ENCODE measurements around the gene CCDC88B. TPM values are rescaled to one million over a fixed set of nuclear protein-coding genes. Genes with fewer than 3 reads are reported as not detected.

Gene CCDC88B
- total and polyA plus RNA-seq, 4 donors = 3.5 to 4.9 (median 4.0) TPM

- H3K27me3 ChIP-seq (ENCODE audit: control insufficient read depth in 4 of 4, insufficient read depth in 4 of 4, low read length in 3 of 4) = no peaks in the 10 kb centered on the region
- H3K4me1 ChIP-seq (ENCODE audit: control insufficient read depth in 4 of 4, insufficient read depth in 4 of 4, low read length in 3 of 4) = peaks cover 0 to 4% (median 0%) of the 10 kb centered on the region in 4 donors
- TF ChIP-seq RAD21 (IDR thresholded peaks at IDR 0.05) (no peak), MAX (IDR thresholded peaks at IDR 0.05) (no peak), SP1 (IDR thresholded peaks at IDR 0.05) (no peak), FOXA1 (IDR thresholded peaks at IDR 0.05) (no peak), REST (IDR thresholded peaks at IDR 0.05) (no peak), GABPA (IDR thresholded peaks at IDR 0.05 in 1 of 2, conservative IDR thresholded peaks at IDR 0.05 in 1 of 2) (no peak), EGR1 (IDR thresholded peaks at IDR 0.05; ENCODE audit: low read depth in 2 of 2) (no peak), NR2F2 (IDR thresholded peaks at IDR 0.05) (no peak), HNF4A (conservative IDR thresholded peaks at IDR 0.05) (no peak), YY1 (IDR thresholded peaks at IDR 0.05) (no peak), HNF4G (IDR thresholded peaks at IDR 0.05) (no peak)
- TF ChIP-seq, protein P1, sequence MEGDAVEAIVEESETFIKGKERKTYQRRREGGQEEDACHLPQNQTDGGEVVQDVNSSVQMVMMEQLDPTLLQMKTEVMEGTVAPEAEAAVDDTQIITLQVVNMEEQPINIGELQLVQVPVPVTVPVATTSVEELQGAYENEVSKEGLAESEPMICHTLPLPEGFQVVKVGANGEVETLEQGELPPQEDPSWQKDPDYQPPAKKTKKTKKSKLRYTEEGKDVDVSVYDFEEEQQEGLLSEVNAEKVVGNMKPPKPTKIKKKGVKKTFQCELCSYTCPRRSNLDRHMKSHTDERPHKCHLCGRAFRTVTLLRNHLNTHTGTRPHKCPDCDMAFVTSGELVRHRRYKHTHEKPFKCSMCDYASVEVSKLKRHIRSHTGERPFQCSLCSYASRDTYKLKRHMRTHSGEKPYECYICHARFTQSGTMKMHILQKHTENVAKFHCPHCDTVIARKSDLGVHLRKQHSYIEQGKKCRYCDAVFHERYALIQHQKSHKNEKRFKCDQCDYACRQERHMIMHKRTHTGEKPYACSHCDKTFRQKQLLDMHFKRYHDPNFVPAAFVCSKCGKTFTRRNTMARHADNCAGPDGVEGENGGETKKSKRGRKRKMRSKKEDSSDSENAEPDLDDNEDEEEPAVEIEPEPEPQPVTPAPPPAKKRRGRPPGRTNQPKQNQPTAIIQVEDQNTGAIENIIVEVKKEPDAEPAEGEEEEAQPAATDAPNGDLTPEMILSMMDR (IDR thresholded peaks at IDR 0.05; ENCODE audit: low read depth, low read length, missing input control) = no peak
- H3K9me3 ChIP-seq (ENCODE audit: control insufficient read depth in 4 of 4, low read length in 3 of 4) = no peaks in the 10 kb centered on the region
- DNase-seq (ENCODE audit: low spot score) = no peak
- H3K4me3 ChIP-seq (ENCODE audit: low read depth in 1 of 3, low read length in 3 of 3) = no peak overlapping the region
- no peak overlapping the region for H3K9ac ChIP-seq (ENCODE audit: low read depth in 1 of 2, low read length in 2 of 2)
- no peaks in the 10 kb centered on the region for H3K36me3 ChIP-seq (ENCODE audit: control insufficient read depth in 4 of 4, insufficient read depth in 3 of 4, low read depth in 1 of 4, low read length in 3 of 4)
- no peak overlapping the region for H3K27ac ChIP-seq (ENCODE audit: low read depth in 1 of 2, low read length in 2 of 2)
- 83% methylated on average over 3 of the region's 3 CpGs for WGBS
Observed at GRCh38 chr11:64327993-64328392, 12.0 kb upstream of the CCDC88B start.

- H3K27ac ChIP-seq (ENCODE audit: low read depth in 1 of 2, low read length in 2 of 2) = no peak overlapping the region
- H3K27me3 ChIP-seq (ENCODE audit: control insufficient read depth in 4 of 4, insufficient read depth in 4 of 4, low read length in 3 of 4) = no peaks in the 10 kb centered on the region
- no peak overlapping the region for H3K9ac ChIP-seq (ENCODE audit: low read depth in 1 of 2, low read length in 2 of 2)
- no peaks in the 10 kb centered on the region for H3K36me3 ChIP-seq (ENCODE audit: control insufficient read depth in 4 of 4, insufficient read depth in 3 of 4, low read depth in 1 of 4, low read length in 3 of 4)
- H3K4me1 ChIP-seq (ENCODE audit: control insufficient read depth in 4 of 4, insufficient read depth in 4 of 4, low read length in 3 of 4) = peaks cover 0 to 4% (median 0%) of the 10 kb centered on the region in 4 donors
- DNase-seq (ENCODE audit: low spot score) = no peak
- TF ChIP-seq FOXA2 (IDR thresholded peaks at IDR 0.05) (no peak), MAX (IDR thresholded peaks at IDR 0.05) (no peak)
- TF ChIP-seq, protein P1 (IDR thresholded peaks at IDR 0.05; ENCODE audit: low read depth, low read length, missing input control) = no peak
- H3K9me3 ChIP-seq (ENCODE audit: control insufficient read depth in 4 of 4, low read length in 3 of 4) = no peaks in the 10 kb centered on the region
- H3K4me3 ChIP-seq (ENCODE audit: low read depth in 1 of 3, low read length in 3 of 3) = no peak overlapping the region
- 85% methylated on average over 11 of the region's 11 CpGs for WGBS
Observed at GRCh38 chr11:64330888-64331287, 9.1 kb upstream of the CCDC88B start.

All from liver (tissue), 9 donors.